ENCODE data around the gene GPC5. TPM values are rescaled to one million over a fixed set of nuclear protein-coding genes. Genes with fewer than 3 reads are reported as not detected.

GPC5 gene
- total and polyA plus RNA-seq, 2 of the 8 experiments (the other 6 are each of a cell fraction or from before 2014, with no cell fraction given) = 0.20 to 0.39 TPM

- TF ChIP-seq RNF2 (IDR thresholded peaks at IDR 0.05; ENCODE audit: borderline replicate concordance, low read depth, low read length, missing control alignments, poor library complexity, severe bottlenecking) (no peak), FOSL1 (IDR thresholded peaks at IDR 0.05; ENCODE audit: insufficient read depth, low read depth, low read length) (no peak)
- Histone ChIP-seq H3K79me2 (ENCODE audit: control insufficient read depth in 1 of 2, insufficient read depth in 2 of 2, low read length in 2 of 2) (no peaks in the 10 kb centered on the region), H2BK120ac (replicated peaks; ENCODE audit: low read depth, low read length) (no peak overlapping the region), H2BK20ac (ENCODE audit: low read length) (no peak overlapping the region), H3K79me1 (ENCODE audit: low read depth, low read length) (no peaks in the 10 kb centered on the region), H2BK15ac (ENCODE audit: low read length) (no peak overlapping the region), H3K14ac (ENCODE audit: insufficient read length) (no peak overlapping the region), H3K23me2 (ENCODE audit: low read depth, low read length) (no peaks in the 10 kb centered on the region), H2AFZ (ENCODE audit: low read length) (no peak overlapping the region), H4K91ac (replicated peaks; ENCODE audit: insufficient read length, low read length) (no peak overlapping the region), H3K56ac (replicated peaks; ENCODE audit: insufficient read length, low read depth, low read length) (no peak overlapping the region), H4K5ac (ENCODE audit: insufficient read length, low read depth, low read length) (no peak overlapping the region), H3K9me3 (ENCODE audit: insufficient read depth in 2 of 2, low read depth in 1 of 2, low read length in 1 of 2) (no peaks in the 10 kb centered on the region), H2BK12ac (ENCODE audit: low read depth, low read length) (no peak overlapping the region), H4K8ac (ENCODE audit: extremely low read depth, insufficient read depth, low read length) (no peak overlapping the region), H2AK5ac (ENCODE audit: low read depth, low read length) (no peak overlapping the region), H3K23ac (ENCODE audit: insufficient read length) (no peak overlapping the region), H3K4me2 (ENCODE audit: insufficient read depth in 1 of 2, low read depth in 2 of 2, low read length in 2 of 2) (no peak overlapping the region), H2BK5ac (ENCODE audit: low read depth, low read length) (no peak overlapping the region), H3K9ac (replicated peaks in 1 of 4; ENCODE audit: extremely low read depth in 1 of 4, low read depth in 3 of 4, low read length in 3 of 4) (no peak overlapping the region), H3K18ac (ENCODE audit: extremely low read depth, low read length) (no peak overlapping the region), H3K4ac (replicated peaks; ENCODE audit: insufficient read length, low read depth, low read length) (no peak overlapping the region), H3K27ac (ENCODE audit: low read depth, low read length) (no peak overlapping the region), H3K4me3 (ENCODE audit: extremely low read depth in 1 of 4, insufficient read depth in 2 of 4, low read depth in 3 of 4, low read length in 4 of 4) (no peak overlapping the region), H3K27me3 (replicated peaks in 1 of 4; ENCODE audit: control insufficient read depth in 3 of 4, extremely low read depth in 1 of 4, insufficient read depth in 3 of 4, low read length in 3 of 4) (no peaks in the 10 kb centered on the region), H3K36me3 (ENCODE audit: control insufficient read depth in 2 of 4, insufficient read depth in 4 of 4, low read length in 3 of 4) (no peaks in the 10 kb centered on the region), H3K4me1 (replicated peaks in 1 of 4; ENCODE audit: control insufficient read depth in 3 of 4, insufficient read depth in 4 of 4, low read length in 3 of 4) (no peaks in the 10 kb centered on the region), H4K20me1 (replicated peaks in 1 of 2; ENCODE audit: control insufficient read depth in 1 of 2, insufficient read depth in 2 of 2, low read length in 2 of 2) (no peaks in the 10 kb centered on the region)
- ChIA-PET CTCF (ENCODE audit: partially characterized antibody) (no interaction called here), POLR2A (ENCODE audit: partially characterized antibody) (no interaction called here)
- DNase-seq (ENCODE audit: low read depth in 1 of 2, low spot score in 2 of 2) (no peak), FAIRE-seq (no peak)
These were observed 1168.3 kb downstream of the GPC5 start for GRCh38 chr13:92566767-92567166.

All from H1 (cell line).